HEK293 (cell line): ENCODE measurements around the gene ZSCAN25.
"Not testable (repeated sequence)": the region's sequence is repeated elsewhere in the genome, so short reads cannot be mapped to it uniquely, and the experiment has no call there.

Experiments used
- MEIS1 ChIP-seq: sonication (generic); formaldehyde crosslinking; IDR thresholded peaks from 2 replicates; pipeline ENCODE4 v1.8.1; 2022; ENCODE audit warnings: missing genetic modification reagents, mild to moderate bottlenecking, borderline replicate concordance
- REST ChIP-seq: fragments of 450-650 bp; formaldehyde crosslinking; IDR thresholded peaks from 2 replicates; pipeline ENCODE4 v1.5.1; 2016; ENCODE audit warnings: missing biosample characterization, missing genetic modification characterization
- SETDB1 ChIP-seq: IDR thresholded peaks from one replicate; pipeline ENCODE4 v1.6.1; 2017; ENCODE audit warnings: mild to moderate bottlenecking, low read length, moderate library complexity, mixed read lengths; ENCODE audit not compliant: insufficient read length
- YY1 ChIP-seq: fragments of 450-650 bp; formaldehyde crosslinking; IDR thresholded peaks from 2 replicates; pipeline ENCODE4 v1.5.1; 2018; ENCODE audit warnings: missing biosample characterization, missing genetic modification characterization
- ZIC2 ChIP-seq: fragments of 450-650 bp; formaldehyde crosslinking; IDR thresholded peaks from 2 replicates; pipeline ENCODE4 v1.5.1; 2016; ENCODE audit warnings: missing biosample characterization, missing genetic modification characterization
- ZNF184 ChIP-seq: fragments of 450-650 bp; IDR thresholded peaks from 2 replicates; pipeline ENCODE4 v1.5.1; 2018; ENCODE audit warnings: missing biosample characterization, mild to moderate bottlenecking, missing genetic modification characterization
- ZNF510 ChIP-seq: fragments of 450-650 bp; formaldehyde crosslinking; IDR thresholded peaks from 2 replicates; pipeline ENCODE4 v1.5.1; 2018; ENCODE audit warnings: mild to moderate bottlenecking, missing genetic modification characterization, missing biosample characterization; ENCODE audit not compliant: insufficient replicate concordance
- TF ChIP-seq, protein P1 (sequence below): fragments of 450-650 bp; formaldehyde crosslinking; IDR thresholded peaks from 2 replicates; pipeline ENCODE4 v1.5.1; 2016; ENCODE audit warnings: missing biosample characterization, missing genetic modification characterization
- TF ChIP-seq, protein P2 (sequence below): fragments of 450-650 bp; formaldehyde crosslinking; IDR thresholded peaks from 2 replicates; pipeline ENCODE4 v1.5.1; 2016; ENCODE audit warnings: missing biosample characterization, missing genetic modification characterization

DNA sequence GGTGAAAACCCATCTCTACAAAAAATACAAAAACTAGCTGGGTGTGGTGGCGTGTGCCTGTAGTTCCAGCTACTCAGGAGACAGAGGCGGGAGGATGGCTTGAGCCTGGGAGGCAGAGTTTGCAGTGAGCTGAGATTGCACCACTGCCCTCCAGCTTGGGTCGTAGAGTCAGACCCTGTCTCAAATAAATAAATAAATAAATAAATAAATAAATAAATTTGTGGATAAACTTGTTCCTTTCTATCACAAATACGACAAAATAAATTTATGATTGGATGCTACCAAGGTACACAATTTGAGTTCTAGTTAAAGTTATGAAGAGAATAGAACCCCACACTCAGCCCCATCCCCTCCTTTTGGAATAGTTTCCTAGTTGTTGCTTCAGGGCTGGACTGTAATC, 36.5 kb downstream of the ZSCAN25 start:
- TF ChIP-seq REST (tag by site-specific recombination); ZNF510; YY1; MEIS1 (CRISPR knock-in tag); SETDB1; ZIC2 (tag by site-specific recombination); ZNF184 (tag by site-specific recombination): not testable (repeated sequence)
- TF ChIP-seq, protein P1, sequence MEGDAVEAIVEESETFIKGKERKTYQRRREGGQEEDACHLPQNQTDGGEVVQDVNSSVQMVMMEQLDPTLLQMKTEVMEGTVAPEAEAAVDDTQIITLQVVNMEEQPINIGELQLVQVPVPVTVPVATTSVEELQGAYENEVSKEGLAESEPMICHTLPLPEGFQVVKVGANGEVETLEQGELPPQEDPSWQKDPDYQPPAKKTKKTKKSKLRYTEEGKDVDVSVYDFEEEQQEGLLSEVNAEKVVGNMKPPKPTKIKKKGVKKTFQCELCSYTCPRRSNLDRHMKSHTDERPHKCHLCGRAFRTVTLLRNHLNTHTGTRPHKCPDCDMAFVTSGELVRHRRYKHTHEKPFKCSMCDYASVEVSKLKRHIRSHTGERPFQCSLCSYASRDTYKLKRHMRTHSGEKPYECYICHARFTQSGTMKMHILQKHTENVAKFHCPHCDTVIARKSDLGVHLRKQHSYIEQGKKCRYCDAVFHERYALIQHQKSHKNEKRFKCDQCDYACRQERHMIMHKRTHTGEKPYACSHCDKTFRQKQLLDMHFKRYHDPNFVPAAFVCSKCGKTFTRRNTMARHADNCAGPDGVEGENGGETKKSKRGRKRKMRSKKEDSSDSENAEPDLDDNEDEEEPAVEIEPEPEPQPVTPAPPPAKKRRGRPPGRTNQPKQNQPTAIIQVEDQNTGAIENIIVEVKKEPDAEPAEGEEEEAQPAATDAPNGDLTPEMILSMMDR (tag by site-specific recombination): not testable (repeated sequence)
- TF ChIP-seq, protein P2, sequence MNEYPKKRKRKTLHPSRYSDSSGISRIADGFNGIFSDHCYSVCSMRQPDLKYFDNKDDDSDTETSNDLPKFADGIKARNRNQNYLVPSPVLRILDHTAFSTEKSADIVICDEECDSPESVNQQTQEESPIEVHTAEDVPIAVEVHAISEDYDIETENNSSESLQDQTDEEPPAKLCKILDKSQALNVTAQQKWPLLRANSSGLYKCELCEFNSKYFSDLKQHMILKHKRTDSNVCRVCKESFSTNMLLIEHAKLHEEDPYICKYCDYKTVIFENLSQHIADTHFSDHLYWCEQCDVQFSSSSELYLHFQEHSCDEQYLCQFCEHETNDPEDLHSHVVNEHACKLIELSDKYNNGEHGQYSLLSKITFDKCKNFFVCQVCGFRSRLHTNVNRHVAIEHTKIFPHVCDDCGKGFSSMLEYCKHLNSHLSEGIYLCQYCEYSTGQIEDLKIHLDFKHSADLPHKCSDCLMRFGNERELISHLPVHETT (tag by site-specific recombination): not testable (repeated sequence)
